Subcutaneous adipose tissue (tissue), 4 donors: Measurements from ENCODE around the gene EFCAB8. TPM values are rescaled to one million over a fixed set of nuclear protein-coding genes. Genes with fewer than 3 reads are reported as not detected.

Source experiments
- CTCF ChIP-seq: fragments of 450-650 bp; IDR thresholded peaks from one replicate; pipeline ENCODE4 v1.5.1; 2016; ENCODE audit warnings: low read depth, mild to moderate bottlenecking, control low read depth, antibody characterized with exemption, moderate library complexity
- total RNA-seq, 4 donors: library from RNA; depleted of rRNA; stranded (reverse); fragments of >200 nt; gene quantifications; one replicate each; pipeline ENCODE4 v1.1.0, GENCODE V29; 2016

Gene EFCAB8
- total RNA-seq, 4 donors from 2014 or later: 0.19 TPM; not detected in 3

- TF ChIP-seq CTCF: no peak
Measured at GRCh38 chr20:32960222-32960518, 101.4 kb downstream of the EFCAB8 start.

DNA sequence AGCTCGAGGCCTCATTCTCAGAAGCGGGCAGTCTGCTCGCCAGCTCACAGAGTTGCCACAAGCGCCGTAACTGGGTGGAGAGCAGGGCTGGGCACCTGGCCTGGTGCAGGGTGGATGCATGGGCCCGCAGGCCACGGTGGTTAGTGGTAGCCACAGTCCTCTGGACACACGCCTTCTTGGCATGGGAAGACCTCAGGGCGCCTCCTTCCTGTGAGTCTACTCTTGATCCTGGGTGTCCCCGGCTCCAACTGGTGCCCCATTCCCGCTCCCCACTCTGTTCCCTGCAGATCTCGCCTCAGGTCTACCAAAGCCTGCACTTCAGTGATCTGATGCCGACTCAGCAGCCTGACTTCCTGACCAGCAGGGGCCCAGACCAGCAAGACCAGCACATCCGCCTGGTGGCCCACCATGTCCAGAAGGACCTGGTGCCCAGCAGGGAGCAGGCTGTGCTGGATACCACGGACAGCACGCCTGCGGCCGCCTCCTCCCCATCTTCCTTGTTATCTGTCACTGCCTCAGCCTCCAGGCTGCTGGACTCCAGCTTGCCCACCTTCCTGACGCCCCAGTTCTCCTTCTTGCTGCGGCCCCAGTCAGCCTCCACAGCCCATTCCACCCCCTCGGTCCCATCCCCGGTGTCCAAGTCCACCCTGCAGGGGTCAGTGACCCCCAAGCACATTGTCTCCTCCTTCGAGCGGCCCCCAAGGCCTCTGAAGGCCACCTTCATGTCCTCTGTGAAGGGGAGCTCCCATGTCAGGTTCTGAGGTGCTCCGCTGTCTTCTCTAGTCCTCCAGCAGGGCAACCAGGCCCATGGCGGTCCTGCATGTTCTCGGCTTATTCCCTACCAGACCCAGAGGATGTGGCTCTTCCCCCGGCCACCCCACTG, 102.4 kb downstream of the EFCAB8 start:
- TF ChIP-seq CTCF: no peak

DNA sequence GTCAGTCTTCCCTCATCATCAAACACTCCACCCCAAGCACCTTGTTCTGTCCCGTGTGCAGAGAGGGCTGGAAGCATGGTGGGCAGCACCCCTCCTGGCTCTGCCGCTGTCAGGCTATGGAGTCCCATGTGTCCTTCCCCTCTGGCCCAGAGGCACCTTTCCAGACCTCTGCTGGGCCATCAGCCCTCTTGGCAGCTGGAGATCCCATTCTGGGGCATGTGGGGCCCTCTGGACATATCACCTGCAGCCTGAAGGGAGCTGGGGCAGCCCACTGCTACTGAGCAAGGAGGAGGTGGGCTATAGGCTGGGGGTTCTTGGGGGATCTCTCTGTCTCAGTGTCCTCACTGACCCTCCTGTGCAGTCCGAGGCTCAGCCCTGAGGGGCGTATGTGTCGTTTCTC, 103.3 kb downstream of the EFCAB8 start:
- TF ChIP-seq CTCF: no peak

GRCh38 chr20:32963176-32963575, 104.5 kb downstream of the EFCAB8 start:
- no peak for TF ChIP-seq CTCF

DNA sequence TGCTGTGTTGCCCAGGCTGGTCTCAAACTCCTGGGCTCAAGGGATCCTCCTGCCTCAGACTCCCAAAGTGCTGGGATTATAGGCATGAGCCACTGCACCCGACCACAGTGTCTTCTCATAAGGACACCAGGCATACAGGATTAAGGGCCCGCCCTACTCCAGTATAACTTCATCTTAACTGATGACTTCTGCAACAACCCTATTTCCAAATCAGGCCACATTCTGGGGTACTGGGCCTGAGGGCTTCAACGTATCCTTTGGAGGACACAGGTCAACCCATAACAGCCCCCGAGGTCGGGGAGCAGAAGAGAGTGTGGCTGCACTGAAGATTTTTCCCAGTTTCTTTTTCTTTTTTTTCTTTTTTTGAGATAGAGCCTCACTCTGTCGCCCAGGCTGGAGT, 105.9 kb downstream of the EFCAB8 start:
- no peak for TF ChIP-seq CTCF

DNA sequence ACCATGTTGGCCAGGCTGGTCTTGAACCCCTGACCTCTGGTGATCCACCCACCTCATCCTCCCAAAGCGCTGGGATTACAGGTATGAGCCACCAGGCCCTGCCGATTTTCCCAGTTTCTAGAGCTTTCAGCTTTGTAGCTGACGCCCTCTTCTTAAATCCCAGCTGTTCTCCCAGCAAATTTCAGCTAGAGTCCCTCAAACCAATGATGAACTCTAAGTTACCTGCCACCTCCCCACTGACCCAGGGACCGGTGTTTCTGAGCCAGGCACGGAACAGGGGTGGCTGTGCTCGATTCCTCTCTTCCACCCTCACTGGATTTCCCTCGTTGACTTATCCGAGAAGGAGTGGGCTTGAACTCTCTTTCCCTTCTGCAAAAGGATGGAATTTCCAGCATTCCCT, 106.4 kb downstream of the EFCAB8 start:
- no peak for TF ChIP-seq CTCF

- no peak for TF ChIP-seq CTCF
Measured at GRCh38 chr20:32965581-32966373, 107.1 kb downstream of the EFCAB8 start.
